Mucosa of stomach (tissue), 1 donor: ENCODE measurements around the gene PDXDC1.
"Not testable (repeated sequence)": the region's sequence is repeated elsewhere in the genome, so short reads cannot be mapped to it uniquely, and the experiment has no call there.

Experiments
- H3K27me3 ChIP-seq: one replicate; pipeline ENCODE4 v1.7.0; 2013; ENCODE audit warnings: mild to moderate bottlenecking, low read length; ENCODE audit not compliant: control insufficient read depth, insufficient read depth
- H3K36me3 ChIP-seq: one replicate; pipeline ENCODE4 v1.7.0; 2013; ENCODE audit warnings: low read length; ENCODE audit not compliant: control insufficient read depth, insufficient read depth
- H3K4me1 ChIP-seq: one replicate; pipeline ENCODE4 v1.7.0; 2013; ENCODE audit warnings: mild to moderate bottlenecking, low read length; ENCODE audit not compliant: control insufficient read depth, insufficient read depth
- H3K4me3 ChIP-seq: one replicate; pipeline ENCODE4 v1.7.0; 2013; ENCODE audit warnings: low read length
- H3K9ac ChIP-seq: one replicate; pipeline ENCODE4 v1.7.0; 2013; ENCODE audit warnings: mild to moderate bottlenecking, low read length, moderate library complexity
- H3K9me3 ChIP-seq: one replicate; pipeline ENCODE4 v1.7.0; 2013; ENCODE audit warnings: mild to moderate bottlenecking, low read length, moderate library complexity; ENCODE audit not compliant: control insufficient read depth
- donor health status: Pancreatic carcinoma.

PDXDC1 gene

GRCh38 chr16:14974656-14975417, at the start of gene PDXDC1:
TSS of gene PDXDC1 (plus strand) at chr16:14975026. CDS start at chr16:14975200, 174 bp downstream.
- H3K4me3 ChIP-seq: peak within 1 kb of the TSS; percentile 48
- H3K27me3 ChIP-seq: not testable (repeated sequence)

GRCh38 chr16:14928064-14928714, 46.6 kb upstream of the PDXDC1 start:
- H3K36me3 ChIP-seq, H3K27me3 ChIP-seq, H3K9ac ChIP-seq, H3K9me3 ChIP-seq, H3K4me3 ChIP-seq, H3K4me1 ChIP-seq: not testable (repeated sequence)

More at GRCh38 chr16:14974656-14975417, at the start of gene PDXDC1:
- peak within 1 kb of the TSS; percentile 96 for H3K9ac ChIP-seq
- not testable (repeated sequence) for H3K36me3 ChIP-seq, H3K9me3 ChIP-seq
- H3K4me1 ChIP-seq: peaks cover 20% of the 10 kb centered on the region

- not testable (repeated sequence) for H3K36me3 ChIP-seq, H3K4me3 ChIP-seq, H3K9me3 ChIP-seq, H3K4me1 ChIP-seq, H3K9ac ChIP-seq, H3K27me3 ChIP-seq
Measured at GRCh38 chr16:14929176-14929575, 45.6 kb upstream of the PDXDC1 start.

- H3K36me3 ChIP-seq, H3K27me3 ChIP-seq, H3K9me3 ChIP-seq, H3K9ac ChIP-seq, H3K4me1 ChIP-seq, H3K4me3 ChIP-seq: not testable (repeated sequence)
Measured at GRCh38 chr16:14930246-14930645, 44.6 kb upstream of the PDXDC1 start.

- not testable (repeated sequence) for H3K9me3 ChIP-seq, H3K4me1 ChIP-seq, H3K36me3 ChIP-seq, H3K27me3 ChIP-seq, H3K4me3 ChIP-seq, H3K9ac ChIP-seq
Measured at GRCh38 chr16:14930971-14931370, 43.9 kb upstream of the PDXDC1 start.

- not testable (repeated sequence) for H3K4me3 ChIP-seq, H3K9me3 ChIP-seq, H3K4me1 ChIP-seq, H3K9ac ChIP-seq, H3K27me3 ChIP-seq, H3K36me3 ChIP-seq
Measured at GRCh38 chr16:14932581-14933375, 42.0 kb upstream of the PDXDC1 start.

- not testable (repeated sequence) for H3K9ac ChIP-seq, H3K4me1 ChIP-seq, H3K36me3 ChIP-seq, H3K4me3 ChIP-seq, H3K9me3 ChIP-seq, H3K27me3 ChIP-seq
Measured at GRCh38 chr16:14937143-14937542, 37.7 kb upstream of the PDXDC1 start, which contains the start of gene NPIPA1. TSS of gene NPIPA1 (plus strand) at chr16:14937443. CDS start at chr16:14937443, 0 bp downstream.

GRCh38 chr16:14937994-14938393, 36.8 kb upstream of the PDXDC1 start:
- not testable (repeated sequence) for H3K4me1 ChIP-seq, H3K4me3 ChIP-seq, H3K9me3 ChIP-seq, H3K27me3 ChIP-seq, H3K9ac ChIP-seq, H3K36me3 ChIP-seq

- H3K27me3 ChIP-seq, H3K9ac ChIP-seq, H3K4me3 ChIP-seq, H3K4me1 ChIP-seq, H3K36me3 ChIP-seq, H3K9me3 ChIP-seq: not testable (repeated sequence)
Measured at GRCh38 chr16:14942686-14943085, 32.1 kb upstream of the PDXDC1 start.

- H3K9me3 ChIP-seq: peaks cover 3% of the 10 kb centered on the region
- H3K9ac ChIP-seq: no peak overlapping the region
- no peak overlapping the region for H3K4me3 ChIP-seq
- no peaks in the 10 kb centered on the region for H3K36me3 ChIP-seq
- no peaks in the 10 kb centered on the region for H3K27me3 ChIP-seq
- H3K4me1 ChIP-seq: peaks cover 10% of the 10 kb centered on the region
Measured at GRCh38 chr16:14955546-14956231, 19.1 kb upstream of the PDXDC1 start.

GRCh38 chr16:14957576-14958322, 17.1 kb upstream of the PDXDC1 start:
- Histone ChIP-seq H3K27me3 (no peaks in the 10 kb centered on the region), H3K4me3 (no peak overlapping the region), H3K9ac (no peak overlapping the region), H3K36me3 (no peaks in the 10 kb centered on the region), H3K4me1 (peaks cover 24% of the 10 kb centered on the region), H3K9me3 (peaks cover 3% of the 10 kb centered on the region)
